HT1080 (cell line): ENCODE data around the gene CIB4. TPM values are rescaled to one million over a fixed set of nuclear protein-coding genes. Genes with fewer than 3 reads are reported as not detected.

ENCODE experiments used
- DNase-seq: peaks from one replicate; pipeline ENCODE4 v3.0.0-alpha.2; 2015; ENCODE audit warnings: low read depth
- total RNA-seq: library from RNA; depleted of rRNA; stranded (reverse); fragments of >200 nt; shearing (Covaris generic); gene quantifications from 2 replicates; pipeline ENCODE4 v1.2.3, GENCODE V29; 2014

The CIB4 gene
- total RNA-seq, 1 experiment from 2014 or later: not detected

DNA sequence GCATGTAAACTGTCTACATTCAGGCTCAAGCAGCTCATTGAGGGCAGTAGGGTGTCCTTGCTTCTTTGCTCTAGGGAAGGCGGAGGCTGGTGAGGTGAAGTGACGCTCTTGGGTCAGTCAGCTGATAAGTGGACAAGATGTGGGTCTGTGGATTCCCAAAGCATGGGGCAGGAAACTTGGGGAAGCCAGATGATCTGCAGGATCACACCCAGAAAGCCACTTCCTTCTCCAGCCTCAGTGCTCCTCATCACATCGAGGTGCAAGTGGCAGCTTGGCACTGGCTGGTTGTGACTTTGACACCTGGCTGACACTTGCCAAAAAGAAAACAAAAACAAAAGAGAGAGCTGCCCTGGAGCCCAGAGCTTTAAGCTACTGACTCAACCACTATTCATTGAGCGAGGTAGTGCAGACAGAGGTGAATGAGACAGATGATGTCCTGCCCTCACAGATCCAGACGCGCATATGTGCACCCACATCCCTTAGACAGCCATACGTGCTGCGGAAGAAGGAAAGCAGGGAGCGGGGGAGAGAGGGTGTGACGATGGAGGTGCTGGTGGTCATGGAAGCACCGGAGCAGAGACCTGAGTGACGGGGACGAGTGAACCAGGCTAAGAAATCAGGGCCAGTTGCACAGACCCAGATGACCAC is 3.1 kb upstream of the CIB4 start:
- DNase-seq: no peak

DNA sequence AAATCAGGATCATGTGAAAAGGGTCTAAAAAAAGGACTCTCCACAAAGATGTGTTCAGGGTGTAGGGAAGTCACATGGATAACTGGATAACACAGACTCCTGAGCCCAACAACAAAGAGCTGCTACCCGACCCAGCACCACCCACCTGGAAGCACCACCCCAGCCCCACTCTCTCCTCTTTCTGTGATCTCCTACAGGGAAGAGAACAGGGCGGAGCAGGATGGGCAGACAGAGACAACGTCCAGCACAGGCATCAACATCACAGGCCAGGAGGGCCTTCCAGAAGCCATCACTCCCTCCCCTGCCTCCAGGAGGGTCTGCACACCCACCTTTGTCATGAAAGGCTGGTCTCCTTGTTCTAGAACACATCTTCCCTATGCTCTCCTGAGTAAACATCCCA is 1.3 kb upstream of the CIB4 start:
- no peak for DNase-seq

GRCh38 chr2:26640331-26640745 is 828 bp downstream of the CIB4 start:
- DNase-seq: peak; percentile 30

DNA sequence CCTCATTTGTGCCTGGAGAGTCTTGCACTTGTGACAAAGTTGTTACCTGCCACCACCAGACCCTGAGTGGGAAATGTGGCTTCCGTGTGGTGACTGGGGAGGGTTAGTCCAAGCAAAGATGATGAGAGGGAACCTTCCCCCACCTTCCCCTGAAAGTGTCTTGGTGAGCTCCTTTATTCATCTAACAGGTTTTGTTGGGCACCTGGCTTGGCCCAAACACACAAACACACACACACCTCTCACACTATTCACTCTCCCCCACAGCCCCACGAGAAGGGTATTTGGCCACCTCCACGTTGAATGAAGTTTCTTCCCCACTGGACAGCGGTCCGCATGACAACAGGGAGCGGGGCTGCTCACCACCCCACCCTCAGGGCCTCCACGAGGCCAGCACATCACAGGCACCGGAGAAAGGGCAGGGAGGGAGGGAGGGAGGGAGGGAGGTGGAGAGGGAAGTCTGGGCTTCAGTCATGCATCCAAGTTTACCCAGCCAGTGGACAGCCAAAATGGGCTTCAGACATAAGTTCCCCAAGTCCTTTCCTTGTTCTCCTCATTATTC is 1.4 kb downstream of the CIB4 start:
- no peak for DNase-seq

GRCh38 chr2:26637811-26638310 is 3.3 kb downstream of the CIB4 start:
- no peak for DNase-seq

- no peak for DNase-seq
Measured at GRCh38 chr2:26636935-26637334, 4.2 kb downstream of the CIB4 start.

DNA sequence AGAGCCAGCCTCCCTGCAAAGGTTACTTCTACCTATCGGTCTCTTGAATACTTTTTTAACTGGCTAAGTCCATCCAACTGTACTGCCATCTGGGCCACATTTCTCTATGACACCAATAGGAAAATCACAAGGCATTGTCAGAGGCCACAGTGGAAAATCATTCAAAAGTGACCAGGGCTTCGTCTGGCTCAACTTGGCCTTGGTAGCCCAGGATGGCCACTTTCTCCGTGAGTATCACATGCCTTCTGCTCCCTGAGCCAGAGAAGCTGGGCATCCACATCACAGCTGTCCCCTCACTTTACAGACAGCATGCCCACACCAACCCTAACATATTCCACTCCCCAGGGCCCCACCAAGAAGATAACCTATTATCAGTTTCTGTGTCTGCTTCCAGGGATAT is 5.8 kb downstream of the CIB4 start:
- no peak for DNase-seq

- DNase-seq: no peak
Measured at GRCh38 chr2:26634636-26635230, 6.4 kb downstream of the CIB4 start.

DNA sequence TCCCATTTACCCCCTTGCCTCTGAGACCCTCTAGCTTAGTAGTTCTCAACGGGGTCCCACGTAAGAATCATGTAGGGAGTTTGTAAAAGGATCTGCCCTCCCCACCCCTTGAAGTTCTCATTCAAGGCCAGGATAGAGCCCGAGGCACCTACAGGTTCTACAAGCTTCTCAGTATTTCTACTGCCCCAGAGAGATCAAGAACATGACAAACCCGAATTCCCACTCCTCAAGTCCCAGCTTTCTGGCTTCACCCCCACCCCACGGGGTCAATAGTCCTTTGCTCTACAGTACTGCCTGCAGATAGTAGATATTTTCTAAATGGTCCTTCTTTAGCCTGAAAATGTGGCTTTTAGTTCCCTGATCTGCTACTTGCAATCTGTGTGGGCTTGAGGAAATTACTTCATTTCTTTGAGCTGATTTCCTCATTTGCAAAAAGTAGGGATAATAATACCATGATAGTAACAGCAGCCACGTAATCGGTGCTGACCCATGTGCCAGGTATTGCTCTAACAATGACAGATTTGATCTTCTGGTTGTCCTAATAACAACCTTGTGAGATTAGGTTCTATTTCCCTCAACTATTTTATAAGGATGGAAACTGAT is 7.1 kb downstream of the CIB4 start:
- DNase-seq: no peak

GRCh38 chr2:26633351-26633945 is 7.7 kb downstream of the CIB4 start:
- no peak for DNase-seq

DNA sequence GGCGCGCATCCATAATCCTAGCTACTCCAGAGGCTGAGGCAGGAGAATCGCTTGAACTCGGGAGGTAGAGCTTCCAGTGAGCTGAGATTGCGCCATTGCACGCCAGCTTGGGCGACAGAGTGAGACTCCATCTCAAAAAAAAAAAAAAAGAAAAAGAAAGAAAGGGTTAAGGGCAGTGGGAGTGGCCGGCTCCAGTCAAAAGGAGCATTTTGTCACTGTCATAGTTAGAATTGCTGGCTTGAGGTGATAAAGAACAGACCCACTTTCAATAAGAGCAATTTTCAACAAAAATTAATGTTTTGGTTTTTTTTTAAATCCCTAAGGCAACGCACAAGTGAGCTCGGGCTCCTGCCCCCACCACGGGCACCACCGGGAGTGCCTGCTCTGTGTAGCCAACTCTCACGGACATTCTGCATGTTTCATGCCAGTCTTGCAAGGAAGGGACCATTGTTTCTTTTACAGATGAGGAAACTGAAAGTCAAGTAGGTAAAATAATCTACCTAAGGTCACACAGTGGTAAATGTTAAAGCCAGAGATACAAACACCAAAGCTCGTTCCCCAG is 8.5 kb downstream of the CIB4 start:
- DNase-seq: no peak

GRCh38 chr2:26631401-26632170 is 9.6 kb downstream of the CIB4 start:
- no peak for DNase-seq

GRCh38 chr2:26630669-26631360 is 10.4 kb downstream of the CIB4 start:
- DNase-seq: peak; percentile 68

- no peak for DNase-seq
Measured at GRCh38 chr2:26630235-26630634, 10.9 kb downstream of the CIB4 start.

DNA sequence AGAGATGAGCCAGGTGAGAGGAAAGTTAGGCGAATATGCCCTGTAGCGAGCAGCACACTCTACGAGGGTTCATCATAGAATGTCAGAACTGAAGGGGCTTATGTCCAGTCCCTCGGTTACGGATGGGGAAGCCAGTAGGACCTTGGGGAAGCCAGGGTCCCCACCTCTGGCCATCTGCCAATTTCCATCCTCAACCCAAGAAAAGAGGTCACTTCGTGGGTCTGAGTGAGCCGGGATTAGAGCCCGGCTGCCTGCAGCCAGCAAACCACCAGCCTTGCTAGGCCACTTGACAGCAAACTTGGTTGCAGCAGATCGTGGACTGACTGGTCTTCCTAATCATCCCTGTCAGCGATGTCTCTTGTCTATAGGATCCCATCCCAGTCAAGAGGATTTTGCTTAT is 11.4 kb downstream of the CIB4 start:
- DNase-seq: no peak

- DNase-seq: no peak
Measured at GRCh38 chr2:26629346-26629630, 11.9 kb downstream of the CIB4 start.

GRCh38 chr2:26628561-26629345 is 12.4 kb downstream of the CIB4 start:
- no peak for DNase-seq

DNA sequence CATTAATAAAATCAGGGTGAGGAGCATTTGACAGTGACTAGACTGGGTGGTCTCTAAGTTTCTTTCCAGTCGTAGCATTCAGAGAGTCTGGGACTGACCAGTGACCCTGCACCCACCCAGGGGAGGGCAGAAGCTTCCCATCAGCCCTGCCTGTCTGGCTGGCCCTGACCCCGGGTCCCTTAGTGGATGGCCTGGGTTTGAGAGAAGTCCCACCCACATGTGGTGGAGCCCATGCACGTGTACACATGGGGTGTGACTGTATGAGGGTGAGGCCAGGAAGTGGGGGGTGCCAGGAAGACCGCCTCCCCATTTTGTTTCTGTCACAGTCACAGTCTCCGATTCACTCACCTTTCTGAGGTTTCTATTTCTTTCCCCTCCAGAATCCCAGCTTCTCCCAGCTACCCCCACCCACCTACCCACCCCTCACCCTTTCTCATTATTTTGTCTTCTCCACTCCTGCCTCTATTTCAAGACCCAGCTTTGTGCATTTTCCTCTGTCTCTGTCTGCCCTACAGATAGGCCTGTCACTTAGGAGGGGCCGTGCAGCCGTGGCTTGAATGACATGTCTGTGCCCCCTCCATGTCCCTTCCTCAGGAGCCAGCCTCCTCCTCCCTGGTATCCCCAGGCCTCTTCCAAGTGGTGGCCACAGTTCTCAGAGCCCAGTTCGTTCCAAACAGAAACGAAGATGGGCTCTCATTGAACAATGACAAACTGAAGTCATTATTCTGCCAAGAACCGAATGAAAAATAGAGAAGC is 13.6 kb downstream of the CIB4 start:
- DNase-seq: no peak

DNA sequence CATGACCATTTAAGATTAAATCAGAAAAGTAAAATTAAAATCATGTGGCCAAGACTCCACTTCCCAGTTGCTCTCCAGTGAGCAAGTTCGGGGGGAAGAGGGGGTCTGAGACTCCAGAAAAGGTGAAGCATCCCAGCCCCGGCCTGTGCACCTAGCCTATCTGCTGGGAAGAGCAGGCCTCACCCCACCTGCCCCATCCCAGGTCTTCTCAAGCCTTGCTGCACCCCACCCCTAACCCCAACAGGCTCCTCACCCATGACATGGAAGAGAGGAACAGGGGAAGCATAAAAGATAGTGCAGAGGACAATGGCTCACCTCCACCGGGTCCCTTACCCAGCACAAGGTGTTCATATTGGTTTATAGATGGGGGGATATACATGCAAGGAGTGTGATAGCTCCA is 14.6 kb downstream of the CIB4 start:
- DNase-seq: no peak
